ENCODE measurements around the gene PHKG1.
"Not testable (repeated sequence)": the region's sequence is repeated elsewhere in the genome, so short reads cannot be mapped to it uniquely, and the experiment has no call there.

Gene PHKG1

GRCh38 chr7:56099653-56100052 is 6.9 kb upstream of the PHKG1 start:
- ChIA-PET CTCF (interaction anchor here (0.6 kb wide), 1 partner anchor 844 kb away, joined by 4 read pairs; no protein-coding TSS in a partner anchor), POLR2A (ENCODE audit: low non-redundant PET) (interaction anchor here (0.7 kb wide), 1 partner anchor 144 kb away, joined by 5 read pairs; no protein-coding TSS in a partner anchor)
- no peak for TF ChIP-seq CTCF (conservative IDR thresholded peaks at IDR 0.05; ENCODE audit: low read depth)
- no peak for DNase-seq (ENCODE audit: low spot score)
- H3K27ac ChIP-seq = no peak overlapping the region

DNA sequence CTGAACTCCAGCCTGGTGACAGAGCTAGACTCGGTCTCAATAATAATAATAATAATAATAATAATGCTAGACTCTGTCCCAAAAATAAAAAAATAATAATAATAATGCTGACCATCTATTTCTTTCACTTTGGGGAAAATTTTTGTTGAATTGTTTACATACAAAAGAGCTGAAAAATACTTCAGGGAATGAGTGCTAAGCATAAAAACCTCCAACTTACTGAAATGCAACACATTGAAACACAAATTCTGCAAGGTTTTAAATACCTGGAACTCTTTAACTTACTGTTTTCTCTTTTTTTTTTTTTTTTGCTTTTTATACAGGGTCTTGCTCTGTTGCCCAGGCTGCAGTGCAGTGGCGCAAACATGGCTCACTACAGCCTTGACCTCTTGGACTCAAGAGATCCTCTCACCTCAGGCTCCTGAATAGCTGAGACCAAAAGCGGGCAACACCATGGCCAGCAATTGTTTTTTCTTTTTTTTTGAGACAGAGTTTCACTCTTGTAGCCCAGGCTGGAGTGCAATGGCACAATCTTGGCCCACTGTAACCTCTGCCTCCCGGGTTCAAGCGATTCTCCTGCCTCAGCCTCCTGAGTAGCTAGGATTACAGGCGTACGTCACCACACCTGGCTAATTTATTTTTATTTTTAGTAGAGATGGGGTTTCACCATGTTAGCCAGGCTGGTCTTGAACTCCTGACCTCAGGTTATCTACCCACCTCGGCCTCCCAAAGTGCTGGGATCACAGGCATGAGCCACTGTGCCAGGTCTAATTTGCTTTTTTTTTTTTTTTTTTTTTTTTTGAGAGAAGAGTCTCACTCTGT is 5.6 kb upstream of the PHKG1 start:
- peak overlapping the region; percentile 75 for H3K27ac ChIP-seq
- CTCF ChIA-PET; POLR2A ChIA-PET (ENCODE audit: low non-redundant PET); DNase-seq (ENCODE audit: low spot score): not testable (repeated sequence)

DNA sequence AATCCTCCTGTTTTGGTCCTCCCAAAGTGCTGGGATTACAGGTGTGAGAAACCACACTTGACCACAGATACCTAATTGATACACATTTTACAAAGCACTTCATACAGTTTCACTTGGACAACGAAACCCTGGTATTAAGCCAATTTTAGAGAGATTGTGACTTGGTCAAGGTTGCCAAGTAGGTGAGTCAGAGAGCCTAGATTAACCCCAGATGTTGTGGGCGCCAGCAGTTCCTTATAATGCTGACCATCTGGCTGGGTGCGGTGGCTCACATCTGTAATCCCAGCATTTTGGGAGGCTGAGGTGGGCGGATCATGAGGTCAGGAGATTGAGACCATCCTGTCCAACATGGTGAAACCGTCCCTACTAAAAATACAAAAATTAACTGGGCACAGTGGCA is 4.9 kb upstream of the PHKG1 start:
- H3K27ac ChIP-seq = peak overlapping the region; percentile 75
- POLR2A ChIA-PET (ENCODE audit: low non-redundant PET) = no interaction called here
- no peak for TF ChIP-seq CTCF (conservative IDR thresholded peaks at IDR 0.05; ENCODE audit: low read depth)
- CTCF ChIA-PET = no interaction called here
- DNase-seq (ENCODE audit: low spot score) = no peak

- CTCF ChIA-PET = interaction anchor here (0.6 to 1.5 kb wide), 6 partner anchors 9 to 499 kb away, joined by 3 to 8 read pairs (median 4); no protein-coding TSS in a partner anchor
- not testable (repeated sequence) for DNase-seq (ENCODE audit: low spot score)
- POLR2A ChIA-PET (ENCODE audit: low non-redundant PET) = interaction anchor here (1.0 kb wide), 1 partner anchor 14 kb away, joined by 3 read pairs; the partner anchor contains the start of gene CHCHD2
- peak overlapping the region; percentile 77 for H3K27ac ChIP-seq
These were observed 364 bp downstream of the PHKG1 start for GRCh38 chr7:56092388-56092787.

- no peak for TF ChIP-seq CTCF (conservative IDR thresholded peaks at IDR 0.05; ENCODE audit: low read depth)
- POLR2A ChIA-PET (ENCODE audit: low non-redundant PET) = no interaction called here
- CTCF ChIA-PET = interaction anchor here (0.8 to 1.5 kb wide), 2 partner anchors 17 to 128 kb away, joined by 3 to 4 read pairs; no protein-coding TSS in a partner anchor
- H3K27ac ChIP-seq = peak overlapping the region; percentile 77
- no peak for DNase-seq (ENCODE audit: low spot score)
These were observed 1.2 kb downstream of the PHKG1 start for GRCh38 chr7:56091591-56091990.

DNA sequence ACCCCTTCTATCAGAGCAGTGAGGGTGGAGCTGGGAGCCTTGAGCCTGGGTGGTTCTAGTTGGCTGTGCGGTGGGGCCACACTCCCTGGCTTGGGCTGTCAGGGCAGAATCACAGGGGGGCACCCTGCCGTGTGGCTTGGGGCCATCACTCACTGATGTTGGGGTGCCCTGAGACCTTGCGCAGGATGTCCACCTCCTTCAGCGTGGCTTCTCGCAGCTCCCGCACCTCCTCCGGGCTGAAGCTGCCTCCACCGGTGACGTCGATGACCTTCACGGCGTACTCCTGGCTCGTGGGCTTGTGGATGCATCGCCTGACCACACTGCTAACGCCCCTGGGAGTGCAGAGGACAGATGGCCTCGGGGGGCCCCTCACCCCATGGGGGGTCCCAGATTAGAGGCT is 5.3 kb downstream of the PHKG1 start:
- ChIA-PET CTCF (no interaction called here), POLR2A (ENCODE audit: low non-redundant PET) (no interaction called here)
- no peak for TF ChIP-seq CTCF (conservative IDR thresholded peaks at IDR 0.05; ENCODE audit: low read depth)
- H3K27ac ChIP-seq = no peak overlapping the region
- no peak for DNase-seq (ENCODE audit: low spot score)

GRCh38 chr7:56086761-56087160 is 6.0 kb downstream of the PHKG1 start:
- DNase-seq (ENCODE audit: low spot score) = no peak
- ChIA-PET POLR2A (ENCODE audit: low non-redundant PET) (no interaction called here), CTCF (no interaction called here)
- TF ChIP-seq CTCF (conservative IDR thresholded peaks at IDR 0.05; ENCODE audit: low read depth) = no peak
- no peak overlapping the region for H3K27ac ChIP-seq
